Parathyroid adenoma (tissue), 2 donors: Measurements from ENCODE around the gene UBE3A.
A peak's percentile ranks its signal among the peaks of the same experiment; 100 is the strongest.

ENCODE experiments used
- H2AFZ ChIP-seq: fragments of 300-600 bp; sonication (generic); one replicate; pipeline ENCODE4 v1.7.0; 2017; ENCODE audit warnings: antibody characterized with exemption, mild to moderate bottlenecking
- H3K27ac ChIP-seq: fragments of 300-600 bp; sonication (generic); one replicate; pipeline ENCODE4 v1.7.0; 2017
- H3K27me3 ChIP-seq: fragments of 300-600 bp; sonication (generic); one replicate; pipeline ENCODE4 v1.7.0; 2017; ENCODE audit warnings: low read length; ENCODE audit not compliant: control insufficient read depth, insufficient read depth
- H3K36me3 ChIP-seq: fragments of 300-600 bp; sonication (generic); one replicate; pipeline ENCODE4 v1.7.0; 2017; ENCODE audit warnings: low read length; ENCODE audit not compliant: control insufficient read depth, insufficient read depth
- H3K4me1 ChIP-seq: fragments of 300-600 bp; sonication (generic); one replicate; pipeline ENCODE4 v1.7.0; 2017; ENCODE audit warnings: control low read depth
- H3K4me2 ChIP-seq: fragments of 300-600 bp; sonication (generic); one replicate; pipeline ENCODE4 v1.7.0; 2017; ENCODE audit warnings: low read length
- H3K4me3 ChIP-seq: fragments of 300-600 bp; sonication (generic); one replicate; pipeline ENCODE4 v1.7.0; 2017; ENCODE audit warnings: low read depth, low read length
- H3K79me2 ChIP-seq: fragments of 300-600 bp; sonication (generic); one replicate; pipeline ENCODE4 v1.7.0; 2017; ENCODE audit warnings: control low read depth
- H3K9ac ChIP-seq: fragments of 300-600 bp; sonication (generic); one replicate; pipeline ENCODE4 v1.7.0; 2017; ENCODE audit warnings: mild to moderate bottlenecking
- H3K9me3 ChIP-seq: fragments of 300-600 bp; sonication (generic); one replicate; pipeline ENCODE4 v1.7.0; 2017; ENCODE audit warnings: low read length; ENCODE audit not compliant: control insufficient read depth
- CTCF ChIP-seq: fragments of 300-600 bp; sonication (generic); IDR thresholded peaks from one replicate; pipeline ENCODE4 v1.7.0; 2017; ENCODE audit warnings: antibody characterized with exemption, mild to moderate bottlenecking
- donor health status: primary hyperparathyroidism.

Gene UBE3A

GRCh38 chr15:25437777-25438600, 835 bp downstream of the UBE3A start:
- TF ChIP-seq CTCF: peak; percentile 31
- H3K4me1 ChIP-seq: no peaks in the 10 kb centered on the region

GRCh38 chr15:25436707-25437106, 2.1 kb downstream of the UBE3A start:
- Histone ChIP-seq H3K27ac (no peak overlapping the region), H3K9ac (no peak overlapping the region), H3K9me3 (no peaks in the 10 kb centered on the region), H3K4me1 (no peaks in the 10 kb centered on the region), H3K4me2 (peak overlapping the region; percentile 86), H3K27me3 (no peaks in the 10 kb centered on the region), H3K4me3 (peak overlapping the region; percentile 79), H2AFZ (no peak overlapping the region), H3K36me3 (no peaks in the 10 kb centered on the region), H3K79me2 (peaks cover 24% of the 10 kb centered on the region)
- TF ChIP-seq CTCF: no peak

More at GRCh38 chr15:25437777-25438600, 835 bp downstream of the UBE3A start:
- no peaks in the 10 kb centered on the region for H3K9me3 ChIP-seq
- H3K4me2 ChIP-seq: peak overlapping the region; percentile 86
- H3K79me2 ChIP-seq: peaks cover 24% of the 10 kb centered on the region
- no peaks in the 10 kb centered on the region for H3K36me3 ChIP-seq
- peak overlapping the region; percentile 98 for H3K9ac ChIP-seq
- H3K27ac ChIP-seq: peak overlapping the region; percentile 86
- H2AFZ ChIP-seq: peak overlapping the region; percentile 91
- H3K27me3 ChIP-seq: no peaks in the 10 kb centered on the region
- H3K4me3 ChIP-seq: peak overlapping the region; percentile 79

- H2AFZ ChIP-seq: no peak overlapping the region
Measured at GRCh38 chr15:25435474-25436243, 3.2 kb downstream of the UBE3A start.

DNA sequence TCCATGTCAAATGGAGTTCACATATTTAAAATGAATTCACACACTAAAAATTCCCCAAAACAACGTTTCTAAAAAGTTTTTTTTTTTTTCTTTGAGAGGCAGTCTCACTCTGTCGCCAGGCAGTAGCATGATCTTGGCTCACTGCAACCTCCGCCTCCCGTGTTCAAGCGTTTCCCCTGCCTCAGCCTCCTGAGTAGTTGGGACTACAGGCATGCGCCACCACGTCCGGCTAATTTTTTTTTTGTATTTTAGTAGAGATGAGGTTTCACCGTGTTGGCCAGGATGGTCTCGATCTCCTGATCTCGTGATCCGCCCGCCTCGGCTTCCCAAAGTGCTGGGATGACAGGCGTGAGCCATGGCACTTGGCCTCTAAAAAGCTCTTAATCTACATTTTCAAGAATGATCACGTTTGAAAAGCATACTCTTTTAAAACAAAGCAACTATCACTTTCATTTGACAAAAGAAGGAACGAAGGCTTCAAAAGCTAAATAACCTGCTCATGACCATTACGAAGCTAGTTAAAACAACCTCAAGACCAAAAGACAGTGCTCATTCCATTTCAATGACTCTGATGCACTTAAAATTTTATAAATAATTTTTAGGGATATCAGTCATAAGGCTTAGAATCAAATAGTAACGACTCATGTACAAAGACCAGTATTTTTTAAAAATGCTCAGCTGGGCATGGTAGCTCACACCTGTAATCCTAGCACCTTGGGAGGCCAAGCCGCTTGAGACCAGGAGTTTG, 5.5 kb downstream of the UBE3A start:
- H2AFZ ChIP-seq: no peak overlapping the region
- no peaks in the 10 kb centered on the region for H3K36me3 ChIP-seq
- no peak overlapping the region for H3K4me3 ChIP-seq
- H3K9me3 ChIP-seq: no peaks in the 10 kb centered on the region
- no peak overlapping the region for H3K9ac ChIP-seq
- no peaks in the 10 kb centered on the region for H3K4me1 ChIP-seq
- peaks cover 32% of the 10 kb centered on the region for H3K79me2 ChIP-seq
- H3K27ac ChIP-seq: no peak overlapping the region
- H3K4me2 ChIP-seq: no peak overlapping the region
- no peak for TF ChIP-seq CTCF
- H3K27me3 ChIP-seq: no peaks in the 10 kb centered on the region

More at GRCh38 chr15:25435474-25436243, 3.2 kb downstream of the UBE3A start:
- Histone ChIP-seq H3K9ac (no peak overlapping the region), H3K79me2 (peaks cover 28% of the 10 kb centered on the region), H3K4me2 (no peak overlapping the region), H3K27ac (no peak overlapping the region), H3K36me3 (no peaks in the 10 kb centered on the region), H3K4me1 (no peaks in the 10 kb centered on the region), H3K27me3 (no peaks in the 10 kb centered on the region), H3K4me3 (no peak overlapping the region), H3K9me3 (no peaks in the 10 kb centered on the region)
- no peak for TF ChIP-seq CTCF
